ENCODE measurements around the gene PNKD. TPM values are rescaled to one million over a fixed set of nuclear protein-coding genes. Genes with fewer than 3 reads are reported as not detected.
A peak's percentile ranks its signal among the peaks of the same experiment; 100 is the strongest.

PNKD gene
- polyA plus RNA-seq, 3 donors = 87.3 to 104 (median 103) TPM

DNA sequence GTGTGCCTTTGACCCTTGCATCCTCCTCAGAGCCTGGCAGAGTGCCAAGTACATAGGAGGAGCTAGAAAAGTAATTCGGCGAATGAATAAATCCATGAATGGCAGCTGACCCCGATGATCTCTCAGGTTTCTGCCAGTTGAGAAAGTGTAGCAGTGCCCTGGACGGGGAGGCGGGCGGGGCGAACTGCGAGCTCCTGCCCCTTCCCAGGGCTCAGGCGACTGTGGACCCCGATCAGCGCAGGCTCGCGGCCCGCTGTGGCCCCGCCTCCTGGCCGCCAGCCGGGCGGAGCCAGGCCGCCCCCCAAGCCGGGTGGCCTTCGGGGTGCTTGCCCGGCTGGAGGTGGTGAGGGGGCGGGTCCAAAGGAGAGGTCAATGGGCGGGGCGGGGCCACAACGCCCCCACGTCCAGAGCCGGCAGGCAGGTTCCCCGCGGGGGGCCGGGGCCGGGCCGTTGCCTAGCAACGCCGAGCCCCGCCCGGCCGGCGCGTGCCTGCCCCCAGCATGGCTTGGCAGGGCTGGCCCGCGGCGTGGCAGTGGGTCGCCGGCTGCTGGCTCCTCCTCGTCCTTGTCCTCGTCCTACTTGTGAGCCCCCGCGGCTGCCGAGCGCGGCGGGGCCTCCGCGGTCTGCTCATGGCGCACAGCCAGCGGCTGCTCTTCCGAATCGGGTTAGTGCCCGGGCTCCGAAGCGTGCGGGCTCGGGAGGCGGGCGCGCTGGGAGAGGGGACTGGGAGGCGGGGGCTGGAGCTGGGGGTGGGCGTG, 52.6 kb downstream of the PNKD start:
- DNase-seq (ENCODE audit: extremely low read depth in 1 of 11, low read depth in 9 of 11, low spot score in 4 of 11) = peak; percentile 81 to 95 (median 89)

DNA sequence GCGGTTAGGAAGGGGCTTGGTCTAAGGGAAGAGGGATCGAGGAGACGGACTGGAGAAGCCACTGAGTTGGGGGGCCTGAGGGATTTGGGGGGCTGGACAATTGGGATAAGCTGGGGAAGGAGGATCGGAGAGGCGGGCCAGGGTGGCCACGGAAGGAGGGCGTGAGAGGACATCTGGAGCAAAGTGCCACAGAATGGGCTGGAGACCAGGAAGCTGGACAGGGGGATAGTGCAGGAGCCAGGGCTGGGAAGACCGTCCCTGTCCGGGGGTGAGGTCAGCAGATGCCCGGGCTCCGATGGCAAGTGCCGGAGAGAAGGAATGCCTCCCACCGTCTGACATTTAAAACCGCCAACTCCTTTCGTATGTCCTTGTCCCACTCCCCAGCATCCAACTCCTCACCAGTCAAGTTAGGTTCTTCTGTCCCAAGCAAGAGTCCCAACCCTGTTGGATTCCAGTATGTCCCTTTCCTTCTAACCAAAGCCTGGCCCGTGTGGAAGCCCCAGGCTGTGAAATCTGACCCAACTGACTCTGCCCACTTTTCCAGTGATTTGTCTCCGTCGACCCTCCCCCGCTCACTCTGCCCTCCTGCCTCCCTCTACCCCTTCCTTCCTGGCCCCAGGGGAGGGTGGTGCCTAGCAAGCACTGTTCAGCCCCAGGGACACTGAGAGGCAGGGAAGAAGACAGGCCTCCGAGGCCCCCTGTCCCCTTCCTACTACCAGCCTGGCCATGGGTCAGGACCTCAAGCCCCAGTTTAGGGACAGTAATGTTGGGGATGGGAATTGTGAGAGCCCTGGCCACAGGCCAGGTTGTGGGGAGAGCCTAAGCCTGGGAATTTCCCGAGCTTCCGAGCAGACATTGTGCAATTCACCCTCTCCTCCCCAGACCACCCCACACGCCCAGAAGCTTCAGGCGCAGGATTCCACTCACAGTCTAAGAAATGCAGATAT, 53.5 kb downstream of the PNKD start:
- DNase-seq (ENCODE audit: extremely low read depth in 1 of 11, low read depth in 9 of 11, low spot score in 4 of 11) = peak in 5 of 11 donors; percentile 53 to 80 (median 61)

DNA sequence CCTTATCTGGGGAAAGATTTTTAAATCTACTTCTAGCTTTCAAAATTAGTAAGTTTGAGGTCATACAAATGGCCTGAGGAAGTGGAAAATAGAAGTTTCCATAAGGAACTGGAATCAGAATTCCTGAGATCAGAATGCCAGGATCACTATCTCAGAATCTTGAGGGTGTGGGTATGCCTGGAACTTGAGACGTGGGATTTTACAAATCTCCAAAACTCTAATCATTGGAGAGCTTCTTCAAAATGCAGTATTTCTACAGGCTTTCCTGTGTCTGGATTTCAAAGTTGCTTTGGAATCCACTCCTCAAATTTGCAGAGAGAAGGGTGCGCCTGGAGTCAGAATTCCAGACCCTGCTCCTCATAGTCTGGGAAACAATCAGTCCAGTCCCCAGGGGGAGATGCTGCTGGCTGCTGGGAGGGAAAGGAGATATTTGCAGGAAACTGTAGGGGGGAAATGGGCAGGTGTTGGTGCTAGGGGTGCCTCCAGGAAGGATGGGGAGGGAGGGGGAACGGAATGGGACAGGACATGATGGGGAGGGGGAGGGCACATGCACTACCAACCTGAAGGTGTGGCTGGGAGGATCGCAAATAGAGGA, 55.3 kb downstream of the PNKD start:
- DNase-seq (ENCODE audit: extremely low read depth in 1 of 11, low read depth in 9 of 11, low spot score in 4 of 11) = no peak

DNA sequence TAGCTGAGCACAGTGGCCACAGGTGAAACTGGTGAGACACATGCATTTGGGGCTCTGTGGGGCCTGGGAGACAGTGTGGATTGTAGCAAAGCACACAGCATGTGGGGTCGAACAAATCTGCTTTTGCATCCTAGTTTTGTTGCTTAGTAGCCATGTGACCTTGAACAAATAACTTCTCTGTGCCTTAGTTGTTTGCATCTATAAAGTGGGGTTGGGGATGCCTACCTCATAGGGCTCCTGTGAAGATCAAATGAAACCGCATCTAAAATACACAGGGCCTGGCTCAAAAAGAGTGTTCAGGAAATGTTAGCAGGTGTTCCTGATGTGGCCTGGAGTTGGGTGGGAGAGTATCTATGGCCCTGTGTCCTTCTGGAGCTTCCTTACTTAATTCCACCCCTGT, 56.0 kb downstream of the PNKD start:
- no peak for DNase-seq (ENCODE audit: extremely low read depth in 1 of 11, low read depth in 9 of 11, low spot score in 4 of 11)

DNA sequence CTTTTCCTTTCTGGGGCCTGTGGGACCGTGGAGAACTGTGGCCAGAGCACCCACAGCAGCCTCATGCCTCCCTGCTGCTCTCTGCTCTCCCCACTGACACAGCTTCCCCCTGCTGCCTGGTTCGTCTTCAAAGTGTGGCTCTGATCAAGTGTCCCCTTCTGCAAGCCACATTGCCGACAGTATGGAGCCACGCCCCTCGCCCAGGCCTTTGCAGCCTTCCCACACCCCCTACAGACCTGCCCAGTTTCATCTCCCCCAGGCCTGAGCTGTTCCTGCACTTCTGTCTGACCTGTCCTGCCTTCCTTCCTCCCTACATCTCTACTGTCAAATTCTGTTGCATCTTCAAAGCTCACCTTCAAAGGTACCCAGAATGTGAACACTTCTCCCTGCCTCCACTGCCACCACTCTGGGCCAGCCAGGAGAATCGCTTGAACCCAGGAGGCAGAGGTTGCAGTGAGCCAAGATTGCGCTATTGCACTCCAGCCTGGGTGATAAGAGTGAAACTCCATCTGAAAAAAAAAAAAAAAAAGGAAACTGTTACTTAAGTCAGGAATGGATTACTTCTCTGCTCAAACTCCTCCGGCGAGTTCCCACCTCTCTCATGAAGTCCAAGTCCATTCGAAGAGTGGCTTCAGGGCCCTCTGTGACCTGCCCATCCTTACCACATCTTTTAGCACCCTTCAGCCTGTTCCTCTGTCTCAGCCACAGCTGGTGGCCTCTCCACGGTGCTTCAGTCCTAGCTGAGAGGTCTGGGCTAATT, 57.3 kb downstream of the PNKD start:
- DNase-seq (ENCODE audit: extremely low read depth in 1 of 11, low read depth in 9 of 11, low spot score in 4 of 11) = no peak

DNA sequence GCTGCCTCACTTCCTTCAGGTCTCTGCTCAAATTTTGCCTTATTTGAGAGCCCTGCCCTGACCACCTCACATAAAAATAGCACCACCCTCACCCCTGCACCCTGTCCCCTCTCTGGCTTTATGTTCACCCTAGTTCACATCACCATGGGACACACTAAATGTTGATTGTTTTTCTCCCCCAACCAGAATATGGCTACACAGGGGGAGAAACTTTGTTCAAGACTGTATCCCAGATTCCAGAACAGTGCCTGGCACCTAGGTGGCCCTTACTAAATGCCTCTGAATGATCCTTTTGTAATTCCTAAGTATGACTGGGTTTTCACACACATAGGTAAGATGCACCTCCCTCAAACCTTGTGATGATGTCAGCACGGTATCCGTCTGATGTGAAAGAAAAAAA, 58.0 kb downstream of the PNKD start:
- DNase-seq (ENCODE audit: extremely low read depth in 1 of 11, low read depth in 9 of 11, low spot score in 4 of 11) = no peak

DNA sequence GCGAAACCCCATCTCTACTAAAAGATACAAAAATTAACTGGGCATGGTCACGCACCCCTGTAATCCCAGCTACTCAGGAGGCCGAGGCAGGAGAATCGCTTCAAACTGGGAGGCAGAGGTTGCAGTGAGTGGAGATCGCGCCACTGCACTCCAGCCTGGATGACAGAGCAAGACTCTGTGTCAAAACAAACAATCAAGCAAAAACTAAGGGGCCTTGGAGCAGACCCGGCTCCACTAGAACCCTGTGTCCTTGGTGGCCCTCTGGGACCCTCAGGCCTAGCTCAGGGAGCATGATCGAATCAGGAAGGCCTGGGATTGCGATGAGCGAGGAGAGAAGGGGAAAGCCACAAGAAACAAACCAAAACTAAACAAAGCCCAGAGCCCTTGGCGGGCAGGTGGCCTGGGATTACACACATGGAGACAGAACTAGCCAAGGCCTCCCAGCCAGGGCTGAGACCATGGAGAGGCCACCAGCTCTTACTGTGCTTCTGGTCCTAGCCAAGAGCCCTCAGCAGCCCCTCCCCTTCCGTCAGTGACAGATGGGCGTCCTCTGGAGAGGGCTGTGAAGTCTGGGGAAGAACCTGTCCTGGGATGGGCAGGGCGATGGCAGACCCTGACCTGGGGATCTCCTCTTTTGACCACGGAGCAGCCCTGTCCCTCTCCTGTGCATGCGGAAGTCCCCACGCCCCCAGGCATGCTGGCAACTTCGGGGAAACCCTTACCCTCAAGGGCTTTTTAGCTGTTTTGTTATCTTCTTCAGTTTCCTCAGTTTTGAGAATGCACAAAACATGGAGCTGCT, 58.9 kb downstream of the PNKD start:
- no peak for DNase-seq (ENCODE audit: extremely low read depth in 1 of 11, low read depth in 9 of 11, low spot score in 4 of 11)

DNA sequence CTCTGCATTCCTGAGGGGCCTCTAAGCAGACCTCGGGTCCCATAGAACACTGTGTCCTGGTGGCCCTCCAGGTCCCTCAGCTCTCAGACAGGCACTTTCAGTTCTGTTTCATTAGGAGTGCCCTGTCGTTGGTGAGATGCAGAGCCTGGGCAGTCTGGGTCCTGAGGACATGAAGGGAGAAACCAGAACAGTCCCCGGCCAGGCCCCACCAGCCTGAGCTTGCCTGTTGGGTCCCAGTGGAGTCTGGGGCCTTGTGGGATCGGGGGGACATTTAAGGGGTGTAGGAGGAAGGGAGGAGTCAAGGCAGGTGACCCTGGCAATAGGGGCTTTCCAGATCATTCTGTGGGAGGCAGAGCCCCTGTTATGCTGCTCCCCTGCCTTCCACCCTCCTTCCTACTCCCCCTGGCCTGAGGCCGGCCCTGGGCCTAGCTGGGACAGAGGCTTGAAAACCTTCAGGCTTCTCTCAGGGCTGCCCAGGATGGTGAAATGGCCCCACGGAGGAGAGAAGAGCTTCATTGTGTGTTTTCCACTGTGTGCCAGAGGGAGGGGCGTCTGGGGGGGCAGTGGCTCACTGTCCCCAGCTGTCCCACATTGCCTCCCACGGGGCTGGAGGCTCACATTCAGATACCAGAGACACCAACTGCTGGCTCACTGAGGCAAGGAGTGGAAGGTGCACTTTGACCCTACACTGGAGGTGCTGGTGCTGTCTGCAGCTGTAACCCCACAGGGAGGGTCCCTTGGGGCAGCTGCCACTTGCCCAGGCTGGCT, 59.7 kb downstream of the PNKD start:
- no peak for DNase-seq (ENCODE audit: extremely low read depth in 1 of 11, low read depth in 9 of 11, low spot score in 4 of 11)

DNA sequence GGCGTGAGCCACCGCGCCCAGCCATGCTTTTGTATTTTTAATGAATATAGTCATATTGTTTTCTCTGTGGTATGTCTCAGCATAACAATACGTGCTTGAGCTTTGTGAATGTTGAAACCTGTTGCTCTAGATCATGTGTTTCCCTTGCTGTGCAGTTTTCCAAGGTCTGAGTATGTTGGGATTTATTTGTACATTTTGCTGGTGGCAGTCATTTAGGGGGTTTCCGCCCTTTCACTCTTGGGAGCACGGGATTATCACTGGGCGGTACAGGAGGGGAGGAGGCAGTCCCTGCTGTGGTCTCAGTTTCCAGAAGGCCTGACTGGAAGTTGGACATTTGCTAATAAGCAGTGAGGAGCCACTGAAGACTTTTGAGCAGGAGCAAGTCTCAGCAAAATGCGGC, 61.4 kb downstream of the PNKD start:
- DNase-seq (ENCODE audit: extremely low read depth in 1 of 11, low read depth in 9 of 11, low spot score in 4 of 11) = no peak

DNA sequence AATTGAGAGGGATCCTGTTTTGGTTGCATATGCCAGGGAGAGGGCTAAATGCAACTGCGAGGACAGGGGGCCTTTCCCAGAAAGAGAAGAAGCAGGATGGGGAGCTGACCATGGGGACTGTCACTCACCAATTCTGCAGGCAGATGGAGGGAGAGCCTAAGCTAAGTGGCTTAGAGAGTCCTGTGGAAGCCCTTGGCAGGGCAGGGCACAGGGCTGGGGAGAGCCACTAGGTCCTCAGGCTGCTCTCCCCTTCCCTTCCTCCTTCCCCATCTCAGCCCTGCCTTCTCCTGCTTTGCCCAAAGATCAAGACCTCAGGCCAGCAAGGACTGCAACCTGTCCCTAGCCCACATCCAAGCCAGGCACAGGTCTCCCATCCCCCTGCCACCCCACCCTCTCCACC, 62.0 kb downstream of the PNKD start:
- DNase-seq (ENCODE audit: extremely low read depth in 1 of 11, low read depth in 9 of 11, low spot score in 4 of 11) = no peak

DNA sequence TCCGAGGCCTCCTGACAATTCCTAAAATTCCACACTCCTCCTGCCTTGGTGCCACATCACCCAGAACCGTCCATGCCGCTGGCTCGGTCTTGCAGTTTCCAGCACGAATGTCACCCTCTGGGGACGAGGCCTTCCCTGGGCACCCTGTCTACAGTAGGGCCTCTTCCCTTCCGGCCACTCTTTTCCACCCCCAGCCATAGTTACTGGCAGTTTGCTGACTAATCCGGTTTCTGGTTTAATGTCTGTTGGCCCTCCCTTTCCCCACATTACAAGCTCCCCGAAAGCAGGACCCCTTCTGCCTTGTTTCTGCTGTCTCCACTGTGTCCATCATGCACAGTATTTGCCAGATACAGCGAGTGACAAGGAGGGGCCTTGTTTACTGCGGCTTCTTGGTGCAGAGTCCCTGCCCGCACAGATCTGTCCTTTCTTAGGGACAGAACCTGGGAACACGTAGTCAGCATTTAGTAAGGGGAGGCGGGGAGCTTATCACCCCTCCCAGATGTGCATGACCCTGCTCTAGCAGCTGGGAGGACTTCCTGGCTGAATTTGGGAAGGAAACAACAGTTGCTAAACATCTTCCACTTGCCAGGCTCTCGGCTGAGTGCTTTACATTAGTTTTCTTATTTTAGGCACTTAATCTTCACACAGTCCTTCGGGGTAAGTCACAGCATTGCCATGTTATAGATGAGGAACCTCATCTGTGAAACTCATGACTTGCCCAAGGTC, 62.8 kb downstream of the PNKD start:
- DNase-seq (ENCODE audit: extremely low read depth in 1 of 11, low read depth in 9 of 11, low spot score in 4 of 11) = no peak

DNA sequence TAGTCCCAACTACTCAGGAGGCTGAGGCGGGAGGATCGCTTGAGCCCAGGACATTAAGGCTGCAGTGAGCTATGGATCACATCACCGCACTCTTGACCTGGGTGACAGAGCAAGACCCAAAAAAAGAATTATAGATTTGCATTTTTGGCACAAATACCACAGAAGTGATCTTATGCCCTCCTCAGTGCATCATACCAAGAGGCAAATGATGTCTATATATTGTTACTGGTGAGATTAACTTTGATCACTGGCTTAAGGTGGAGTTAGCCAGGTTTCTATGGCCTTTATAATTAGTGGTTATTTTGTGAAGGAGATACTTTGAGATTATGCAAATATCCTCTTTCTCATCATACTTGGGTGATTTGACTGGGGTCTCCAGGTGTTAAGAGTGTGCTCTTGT, 64.2 kb downstream of the PNKD start:
- no peak for DNase-seq (ENCODE audit: extremely low read depth in 1 of 11, low read depth in 9 of 11, low spot score in 4 of 11)

DNA sequence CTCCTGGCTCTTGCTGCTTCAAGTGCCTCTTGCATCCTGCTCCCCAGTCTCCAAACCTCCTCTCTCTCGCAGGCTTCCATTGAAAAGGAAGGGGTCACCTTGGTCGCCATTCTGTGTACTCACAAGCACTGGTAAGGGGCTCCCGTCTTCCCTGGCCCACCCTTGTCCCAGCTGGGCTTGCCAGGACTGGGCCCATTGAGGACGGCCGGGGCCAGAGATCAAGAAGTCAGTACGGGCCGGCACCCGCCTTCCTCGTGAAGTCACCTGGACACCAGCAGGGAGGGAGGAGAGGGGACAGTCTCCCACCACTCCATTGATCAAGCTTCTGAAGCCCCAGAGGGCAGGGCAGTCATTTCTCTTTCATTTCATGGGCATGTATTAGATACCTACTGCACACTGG, 70.3 kb downstream of the PNKD start:
- no peak for DNase-seq (ENCODE audit: extremely low read depth in 1 of 11, low read depth in 9 of 11, low spot score in 4 of 11)

DNA sequence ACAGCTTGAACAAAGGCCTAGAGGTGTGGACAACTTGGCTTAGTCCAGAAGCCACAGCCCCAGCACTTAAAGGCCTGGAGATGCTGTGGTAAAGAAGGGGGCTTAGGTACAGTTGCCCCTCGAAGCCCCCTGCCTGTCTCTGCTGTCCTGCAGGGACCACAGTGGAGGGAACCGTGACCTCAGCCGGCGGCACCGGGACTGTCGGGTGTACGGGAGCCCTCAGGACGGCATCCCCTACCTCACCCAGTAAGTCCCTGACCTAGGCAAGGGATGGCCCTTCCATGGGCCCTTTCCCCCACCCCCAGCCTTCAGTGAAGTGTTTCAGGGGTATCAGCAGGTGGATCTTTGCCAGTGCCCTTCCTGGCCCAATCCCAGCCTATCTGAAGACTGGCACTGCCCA, 71.1 kb downstream of the PNKD start:
- DNase-seq (ENCODE audit: extremely low read depth in 1 of 11, low read depth in 9 of 11, low spot score in 4 of 11) = no peak

DNA sequence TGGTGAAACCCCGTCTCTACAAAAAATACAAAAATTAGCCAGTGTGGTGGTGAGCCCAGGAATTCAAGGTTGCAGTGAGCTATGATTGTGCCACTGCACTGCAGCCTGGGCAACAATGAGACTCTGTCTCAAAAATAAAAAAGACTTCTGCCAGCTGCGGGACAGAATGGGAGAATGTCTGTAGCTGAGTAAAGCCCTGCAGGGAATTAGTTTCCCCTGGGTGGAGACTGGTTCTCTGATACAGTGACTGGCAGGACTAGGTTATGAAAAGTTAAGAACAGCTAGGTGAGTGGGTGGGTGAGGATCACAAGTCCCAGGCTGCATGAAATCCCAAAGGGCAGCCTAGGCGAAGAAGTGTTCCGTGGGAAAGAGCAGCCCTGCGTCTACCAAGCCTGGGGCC, 72.5 kb downstream of the PNKD start:
- no peak for DNase-seq (ENCODE audit: extremely low read depth in 1 of 11, low read depth in 9 of 11, low spot score in 4 of 11)

DNA sequence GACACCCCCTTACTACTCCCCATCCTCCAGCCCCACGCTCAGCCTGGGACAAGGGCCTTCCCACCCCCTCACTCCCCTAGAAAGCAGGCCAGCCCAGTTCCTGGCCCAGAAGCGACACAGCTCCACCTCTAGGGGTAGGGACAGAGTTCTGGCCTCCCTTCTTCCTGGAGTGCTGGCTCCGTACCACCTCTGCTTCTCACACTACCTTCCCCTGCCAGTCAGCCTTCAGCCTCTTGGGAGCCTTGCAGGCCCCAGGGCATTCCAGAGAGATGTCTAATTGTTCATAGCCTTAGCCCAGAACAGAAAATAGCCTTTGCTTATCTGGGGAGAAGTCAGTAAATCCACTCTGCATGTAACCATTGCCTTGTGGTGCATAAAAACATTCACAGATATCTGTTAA, 73.3 kb downstream of the PNKD start:
- no peak for DNase-seq (ENCODE audit: extremely low read depth in 1 of 11, low read depth in 9 of 11, low spot score in 4 of 11)

DNA sequence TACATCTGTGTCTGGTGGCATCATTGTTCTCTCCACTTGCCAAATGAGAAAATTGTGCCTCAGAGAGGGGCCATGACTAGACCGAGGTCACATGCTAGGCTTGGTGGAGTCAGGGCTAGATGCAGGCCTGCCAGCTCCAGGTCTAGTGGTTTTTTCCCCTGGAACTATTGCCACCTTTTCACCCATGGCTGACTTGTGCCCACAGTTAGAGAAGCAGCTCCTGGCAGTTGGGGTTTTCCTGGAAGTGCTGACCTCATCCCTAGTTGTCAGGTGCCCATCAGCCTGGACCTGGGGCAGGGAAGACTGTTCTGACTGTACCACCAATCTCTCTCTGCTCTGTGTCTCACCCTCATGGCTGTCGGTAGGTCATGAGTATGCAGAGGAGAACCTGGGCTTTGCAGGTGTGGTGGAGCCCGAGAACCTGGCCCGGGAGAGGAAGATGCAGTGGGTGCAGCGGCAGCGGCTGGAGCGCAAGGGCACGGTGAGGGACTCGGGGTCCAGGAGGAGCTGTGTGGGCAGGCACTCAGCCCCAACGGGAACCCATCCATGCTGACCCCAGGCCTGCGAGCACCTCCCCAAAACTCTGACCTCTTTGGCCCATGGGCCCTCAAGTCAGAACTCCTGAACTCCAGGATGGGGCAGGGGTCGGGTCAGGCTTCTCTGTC, 73.9 kb downstream of the PNKD start:
- DNase-seq (ENCODE audit: extremely low read depth in 1 of 11, low read depth in 9 of 11, low spot score in 4 of 11) = no peak
